GM18858 (cell line): ENCODE measurements around the gene HRAS.
"Not testable (repeated sequence)": the region's sequence is repeated elsewhere in the genome, so short reads cannot be mapped to it uniquely, and the experiment has no call there.

Experiments used
- ATAC-seq: cut with Tn5 transposase; IDR thresholded peaks from one replicate; pipeline ENCODE4 v1.9.1; 2021; ENCODE audit not compliant: unreplicated experiment

The HRAS gene

DNA sequence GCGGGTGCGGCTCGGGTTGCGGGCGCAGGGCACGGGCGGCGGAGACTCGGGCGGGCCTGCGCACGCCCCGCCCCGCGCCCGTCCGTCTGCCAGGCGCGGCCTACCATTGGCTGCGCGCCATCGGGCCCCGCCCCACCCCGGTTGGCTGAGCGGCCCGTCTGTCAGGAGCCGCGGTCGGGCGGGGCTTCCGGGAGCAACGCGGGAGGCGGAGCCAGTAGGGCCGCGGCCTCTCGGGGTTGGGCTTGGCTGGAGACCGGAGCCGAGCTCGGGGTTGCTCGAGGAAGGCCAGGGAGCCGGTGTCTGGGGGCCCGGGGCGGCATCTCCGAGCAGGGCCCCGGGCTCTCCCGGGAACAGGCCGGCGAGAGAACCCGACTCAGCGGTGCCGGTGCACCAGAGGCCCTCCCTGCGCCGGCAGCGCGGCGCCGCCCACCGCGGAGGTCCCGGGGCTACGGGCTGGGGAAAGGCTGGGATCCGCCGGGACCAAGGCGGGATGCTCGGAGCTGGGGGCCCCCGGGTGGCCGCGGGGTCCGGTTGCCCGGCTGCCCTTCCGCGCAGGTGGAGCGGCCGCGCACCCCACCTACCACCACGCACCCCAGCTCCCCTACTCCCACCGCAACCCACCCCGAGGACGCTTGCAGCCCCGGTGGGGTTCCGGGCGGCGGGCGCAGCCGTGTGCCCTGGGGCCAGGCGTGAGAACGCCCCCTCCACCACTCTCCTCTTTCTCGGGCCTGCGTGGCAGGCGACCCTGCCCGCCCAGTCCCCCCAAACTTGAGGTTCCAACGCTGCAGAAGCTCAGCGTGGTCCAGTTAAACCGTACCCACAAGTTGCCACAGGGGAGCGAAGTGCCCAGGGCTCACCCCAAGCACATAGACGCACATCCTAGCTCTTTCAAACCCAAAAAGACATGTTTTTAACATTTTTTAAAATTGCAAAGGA, at the start of gene HRAS:
HRAS (minus strand) TSS at position 58 of the 936 bp plus-strand sequence.
- ATAC-seq: peak; percentile 55

DNA sequence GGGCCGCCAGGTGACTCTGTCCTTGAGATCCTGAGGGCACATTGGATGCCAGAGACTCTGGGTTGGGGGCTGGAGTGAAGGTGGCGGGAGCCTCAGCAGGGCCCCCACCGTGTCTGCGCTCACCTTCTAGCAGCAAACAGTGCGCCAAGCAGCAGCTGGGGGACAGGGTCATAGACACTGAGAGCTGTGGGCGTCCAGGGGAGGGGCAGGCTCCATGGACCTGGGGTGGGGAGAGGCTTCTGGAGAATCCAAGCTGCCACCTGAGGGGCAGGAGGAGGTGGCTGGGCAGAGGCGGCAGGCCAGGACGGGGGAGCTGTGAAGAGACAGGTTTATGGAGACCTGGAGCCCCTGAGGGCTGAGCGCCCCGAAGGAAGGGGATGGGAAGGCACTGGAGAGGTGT, 48.9 kb upstream of the HRAS start:
- ATAC-seq: no peak

DNA sequence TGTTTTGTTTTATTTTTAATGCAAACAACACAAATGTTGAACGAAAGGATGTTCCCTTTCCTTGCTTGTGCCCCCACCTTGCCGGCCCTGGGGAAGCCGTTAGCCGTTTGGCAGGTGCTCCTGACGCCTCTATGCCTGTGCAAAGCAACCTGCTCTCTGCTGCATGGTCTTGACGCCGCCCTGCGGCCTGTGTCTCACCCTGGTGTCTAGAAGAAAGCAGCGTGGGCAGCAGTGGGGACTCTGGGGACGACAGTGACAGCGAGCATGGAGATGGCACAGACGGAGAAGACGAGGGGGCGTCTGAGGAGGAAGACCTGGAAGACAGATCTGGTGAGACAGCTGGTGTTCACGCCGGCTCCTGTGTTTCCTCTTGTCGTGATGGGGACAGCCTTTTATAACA, 46.4 kb upstream of the HRAS start:
- no peak for ATAC-seq

GRCh38 chr11:581342-581741, 46.0 kb upstream of the HRAS start:
- no peak for ATAC-seq

DNA sequence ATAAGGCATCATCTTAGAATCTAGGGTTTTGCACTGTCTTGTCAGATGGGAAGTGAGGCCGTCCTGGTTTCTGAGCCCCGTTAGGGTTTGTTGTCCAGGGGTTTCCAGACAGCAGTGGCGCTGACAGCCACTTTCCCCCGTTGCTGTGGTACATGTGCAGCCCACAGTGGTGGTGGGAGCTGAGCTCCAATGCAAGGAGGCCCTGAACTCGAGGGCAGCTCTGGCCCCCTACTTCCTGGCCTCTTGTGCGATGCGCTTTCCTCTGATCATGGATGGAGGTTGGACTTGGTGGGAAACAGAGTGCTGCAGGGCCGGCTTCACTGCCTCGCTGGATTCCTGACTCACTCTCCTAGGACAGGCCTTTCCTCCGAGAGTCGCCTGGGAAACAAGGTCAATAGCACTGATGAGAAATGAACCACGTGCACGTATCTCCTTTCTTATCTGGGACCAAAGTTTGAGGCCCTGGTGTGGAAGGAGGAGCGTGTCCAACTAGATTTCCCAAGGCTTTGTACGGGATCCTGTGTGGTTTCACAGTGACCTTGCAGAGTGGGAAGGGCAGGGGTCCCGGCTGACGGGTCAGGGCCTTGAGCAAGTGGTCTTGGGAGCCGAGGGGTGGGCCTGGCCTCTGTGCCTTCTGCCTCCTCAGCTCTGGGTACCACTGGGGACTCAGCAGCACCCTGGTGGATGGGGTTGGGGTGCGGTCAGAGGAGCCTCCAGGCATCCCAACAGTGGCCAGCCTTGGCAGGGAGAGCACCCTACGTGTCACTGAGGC, 44.6 kb upstream of the HRAS start:
- ATAC-seq: no peak

DNA sequence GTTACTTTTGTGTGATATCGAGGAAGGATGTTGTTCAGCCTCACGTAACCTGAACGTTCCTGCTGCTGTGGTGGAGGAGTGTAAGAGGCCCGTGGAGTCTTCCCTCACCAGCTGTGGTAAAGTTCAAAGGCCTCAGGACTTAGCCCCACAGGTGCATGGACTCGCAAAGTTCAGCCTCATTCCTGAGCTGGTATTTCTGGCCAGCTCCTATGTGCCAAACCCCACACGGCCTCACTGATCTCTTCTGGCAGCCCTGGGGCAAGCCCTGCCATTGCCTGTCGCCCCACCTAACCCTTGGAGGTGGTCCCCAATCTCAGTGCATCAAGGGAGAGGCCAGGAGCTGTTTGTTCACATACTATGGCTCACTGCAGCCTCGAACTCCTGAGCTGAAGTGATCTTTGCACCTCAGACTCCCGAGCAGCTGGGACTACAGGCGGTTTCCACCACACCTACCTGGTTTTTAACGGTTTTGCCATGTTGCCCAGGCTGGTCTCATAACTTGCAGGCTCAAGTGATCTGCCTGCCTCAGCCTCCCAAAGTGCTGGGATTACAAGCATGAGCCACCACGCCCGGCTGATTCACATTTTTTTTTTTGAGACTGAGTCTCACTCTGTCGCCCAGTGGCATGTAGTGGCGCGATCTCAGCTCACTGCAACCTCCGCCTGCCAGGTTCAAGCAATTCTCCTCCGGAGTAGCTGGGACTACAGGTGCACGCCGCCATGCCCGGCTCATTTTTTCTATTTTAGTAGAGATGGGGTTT, 43.1 kb upstream of the HRAS start:
- ATAC-seq: no peak

- no peak for ATAC-seq
Observed at GRCh38 chr11:577611-577894, 42.2 kb upstream of the HRAS start.

DNA sequence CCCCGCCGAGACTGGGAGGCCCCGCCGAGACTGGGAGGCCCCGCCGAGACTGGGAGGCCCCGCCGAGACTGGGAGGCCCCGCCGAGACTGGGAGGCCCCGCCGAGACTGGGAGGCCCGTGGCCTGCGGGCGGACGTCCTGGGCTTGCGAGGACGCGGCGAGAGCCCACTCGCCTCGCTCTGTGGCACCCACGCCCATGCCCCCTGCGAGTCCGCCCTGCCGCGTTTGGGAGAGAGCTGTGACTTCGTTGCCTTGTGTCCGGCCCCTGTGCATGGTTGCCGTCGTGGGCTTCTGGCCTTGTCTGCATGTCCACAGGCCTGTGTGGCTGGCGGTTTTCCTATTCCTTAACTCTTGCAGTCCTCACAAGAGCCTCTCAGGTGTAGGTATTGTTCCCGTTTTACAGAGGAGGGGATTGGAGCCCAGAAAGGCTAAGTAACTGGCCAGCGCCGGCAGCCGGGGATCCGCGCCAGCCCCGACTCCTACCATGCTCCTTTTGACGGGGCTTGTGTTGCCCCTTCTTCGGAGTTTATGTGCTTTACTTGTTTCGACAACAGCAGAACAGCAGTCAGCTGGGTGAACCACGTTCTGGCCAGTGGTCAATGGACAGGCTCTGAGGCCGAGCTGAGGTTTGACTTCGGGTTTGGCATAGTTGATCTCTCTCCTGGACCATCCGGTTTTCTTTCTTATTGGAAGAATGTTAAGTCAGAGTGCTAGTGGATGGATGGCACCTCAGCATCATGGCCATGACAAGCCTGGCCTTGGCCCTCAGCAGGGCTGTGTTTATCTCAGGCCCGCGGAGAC, 41.6 kb upstream of the HRAS start:
- ATAC-seq: no peak

- ATAC-seq: peak; percentile 77
Observed at GRCh38 chr11:575996-576768, 40.8 kb upstream of the HRAS start, which contains the start of gene PHRF1. PHRF1 (plus strand) TSS chr11:576470; CDS start chr11:581513, 5,043 bp downstream.

- ATAC-seq: peak; percentile 23
Observed at GRCh38 chr11:575313-575995, 40.1 kb upstream of the HRAS start.

- no peak for ATAC-seq
Observed at GRCh38 chr11:574632-575312, 39.4 kb upstream of the HRAS start.

DNA sequence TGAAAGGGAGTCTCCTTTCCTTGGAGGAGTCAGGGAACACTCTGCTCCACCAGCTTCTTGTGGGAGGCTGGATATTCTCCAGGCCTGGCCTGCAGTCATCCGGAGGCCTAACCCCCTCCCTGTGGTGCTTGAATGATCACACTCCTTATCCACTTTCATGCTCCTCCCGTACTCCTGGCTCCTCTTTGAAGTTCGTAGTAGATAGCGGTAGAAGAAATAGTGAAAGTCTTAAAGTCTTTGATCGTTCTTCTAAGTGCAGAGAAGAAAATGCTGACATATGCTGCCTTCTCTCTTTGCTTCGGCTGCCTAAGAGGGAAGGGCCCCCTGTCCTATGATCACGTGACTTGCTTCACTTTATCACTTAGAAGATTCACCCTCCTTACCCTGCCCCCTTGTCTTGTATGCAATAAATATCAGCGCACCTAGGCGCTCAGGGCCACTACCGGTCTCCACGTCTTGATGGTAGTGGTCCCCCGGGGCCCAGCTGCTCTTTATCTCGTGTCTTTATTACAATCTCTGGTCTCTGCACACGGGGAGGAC, 38.7 kb upstream of the HRAS start:
- ATAC-seq: not testable (repeated sequence)

DNA sequence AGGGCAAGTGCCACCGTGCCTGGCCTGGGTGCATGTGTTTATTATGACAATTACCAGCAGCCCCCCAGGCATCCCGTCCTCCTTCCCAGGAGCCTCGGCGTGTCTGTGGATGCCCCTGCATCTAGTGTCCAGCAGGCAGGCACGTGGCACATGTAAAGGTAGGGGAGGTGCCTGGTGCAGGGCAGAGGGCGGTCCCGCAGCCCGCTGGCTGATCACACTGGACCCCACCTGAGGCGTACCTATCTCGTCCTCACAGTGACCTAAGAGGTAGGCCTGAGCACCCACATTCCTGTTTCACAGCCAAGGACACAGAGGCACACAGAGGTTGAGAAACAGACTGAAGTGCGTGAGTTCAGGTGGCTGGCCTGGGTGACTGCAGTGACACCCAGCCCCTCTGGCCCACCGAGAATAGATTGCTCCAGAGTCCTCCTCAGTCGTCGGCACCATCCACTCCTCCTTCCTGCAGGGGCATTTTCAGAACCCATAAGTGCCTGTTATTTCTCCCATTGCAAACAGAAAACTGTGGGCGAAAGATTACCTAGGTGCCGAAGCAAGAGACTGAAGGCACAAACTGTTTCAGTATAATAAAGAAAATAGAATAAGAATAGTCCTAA, 37.9 kb upstream of the HRAS start:
- no peak for ATAC-seq

GRCh38 chr11:571802-572185, 36.4 kb upstream of the HRAS start:
- ATAC-seq: no peak

DNA sequence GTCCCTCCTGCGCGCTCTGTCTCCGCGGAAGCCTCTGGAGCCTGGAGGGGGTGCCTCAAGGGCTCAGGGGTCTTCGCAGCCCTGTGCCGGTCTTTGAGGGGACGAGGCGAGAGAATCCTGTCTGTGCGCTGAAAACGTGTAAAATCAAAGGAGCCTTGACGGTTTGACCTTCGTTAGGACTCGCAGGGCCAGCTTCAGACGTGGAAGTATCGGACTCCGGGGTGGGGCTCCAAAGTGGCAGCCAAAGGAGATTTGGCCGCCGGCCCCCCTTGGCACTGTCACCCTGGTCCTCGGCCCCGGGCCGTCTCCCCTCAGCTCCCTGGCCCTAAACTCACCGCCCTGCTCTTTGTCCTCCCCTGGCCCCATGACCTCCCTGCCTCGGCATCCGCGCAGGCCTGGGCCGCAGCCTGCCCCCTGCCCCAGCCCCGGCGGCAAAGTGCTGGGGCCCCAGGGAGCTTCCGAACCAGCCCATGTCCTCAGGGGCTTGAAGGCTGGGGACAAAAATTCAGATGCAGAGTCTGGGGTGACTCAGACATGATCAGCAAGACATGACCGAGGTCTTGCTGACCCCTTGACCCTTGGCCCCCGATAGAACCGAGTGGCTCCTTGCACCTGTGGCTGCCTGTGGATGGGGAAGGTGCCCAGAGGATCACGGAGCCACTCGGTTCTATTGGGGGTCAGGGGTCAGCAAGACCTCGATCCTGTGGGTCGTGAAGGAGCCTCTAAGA, 33.9 kb upstream of the HRAS start:
- ATAC-seq: no peak

DNA sequence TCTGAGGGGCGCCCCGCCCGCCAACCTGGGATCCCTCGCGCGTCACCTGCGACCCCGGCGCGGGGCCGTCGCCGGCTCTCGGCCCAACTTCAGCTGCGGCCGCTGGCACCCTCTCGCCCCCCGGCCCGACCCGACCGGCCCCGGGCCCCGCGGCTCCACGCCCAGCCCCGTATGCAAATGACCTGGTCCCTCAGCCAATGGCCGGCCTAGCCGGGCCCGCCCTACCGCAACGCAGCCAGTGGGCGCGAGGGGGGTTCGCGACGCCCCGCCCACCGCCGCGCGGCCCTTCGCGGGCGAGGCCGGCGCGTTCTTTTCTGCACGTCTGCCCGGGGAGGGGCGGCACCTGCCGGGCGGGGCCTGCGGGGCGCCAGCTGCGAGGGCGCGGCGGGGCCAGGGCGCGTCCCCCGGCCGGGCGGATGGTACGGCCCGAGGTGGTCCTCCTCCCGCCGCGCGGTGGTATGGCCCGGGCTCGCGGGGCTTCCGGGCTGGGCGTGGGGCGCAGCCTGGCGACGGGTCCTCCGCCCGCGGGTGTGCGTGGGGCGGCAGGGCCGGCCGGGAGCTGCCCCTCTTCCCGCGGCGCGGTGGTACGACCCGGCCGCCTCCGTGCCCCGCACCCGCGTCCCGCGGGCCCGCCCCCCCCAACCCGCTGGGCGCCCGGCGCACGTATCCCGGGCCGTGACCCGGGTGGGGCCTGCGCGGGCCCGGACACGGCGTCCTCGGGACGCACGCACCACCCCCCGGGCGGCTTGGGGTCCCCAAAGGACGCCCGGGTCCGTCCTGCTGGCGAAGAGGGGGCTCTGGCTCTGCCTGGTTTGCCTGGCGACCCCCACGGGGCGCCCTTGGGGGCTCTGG, 33.2 kb upstream of the HRAS start:
- peak; percentile 74 for ATAC-seq
